Right ventricle myocardium superior (tissue), 1 donor: ENCODE data around the gene MED13. TPM values are rescaled to one million over a fixed set of nuclear protein-coding genes. Genes with fewer than 3 reads are reported as not detected.
"Not testable (repeated sequence)": the region's sequence is repeated elsewhere in the genome, so short reads cannot be mapped to it uniquely, and the experiment has no call there.

Source experiments
- ATAC-seq: fragments of 200-7000 bp; cut with Tn5 transposase; one replicate; pipeline ENCODE4 v1.9.1; 2020; ENCODE audit warnings: mild to moderate bottlenecking; ENCODE audit not compliant: poor library complexity
- DNase-seq: peaks from one replicate; pipeline ENCODE4 v3.0.0-alpha.2; 2020
- intact Hi-C: fragments of 100-400 bp; cut with DNase I; formaldehyde crosslinking; loops from one replicate; pipeline ENCODE4 v1.11.2; 2022
- total RNA-seq: library from RNA; stranded (reverse); fragmentation: NEBNext Ultra II Directional; extraction: Animal tissue kit (Norgen Biotek cat#: 25700); gene quantifications from one replicate; pipeline ENCODE4 v1.2.1, GENCODE V29; 2021
- donor health status: DM: no; HTN: yes; CAD: no; lungs with severe emphysema.

MED13 gene
- total RNA-seq, 1 donor from 2014 or later: 25.1 TPM

DNA sequence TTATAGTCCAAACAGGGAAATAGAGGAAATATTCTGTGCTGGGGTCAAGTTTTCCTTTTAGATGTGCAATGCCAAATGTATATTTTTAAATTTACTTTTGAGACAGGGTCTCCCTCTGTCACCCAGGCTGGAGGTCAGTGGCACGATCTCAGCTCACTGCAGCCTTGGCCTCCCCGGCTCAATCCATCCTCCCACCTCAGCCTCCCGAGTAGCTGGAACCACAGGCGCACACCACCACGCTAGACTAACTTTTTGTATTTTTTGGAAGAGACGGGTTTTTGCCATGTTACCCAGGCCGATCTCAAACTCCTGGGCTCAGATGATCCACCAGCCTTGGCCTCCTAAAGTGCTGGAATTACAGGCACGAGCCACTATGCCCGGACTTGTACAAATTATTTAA is 25.8 kb upstream of the MED13 start:
- ATAC-seq: no peak
- no peak for DNase-seq
- intact Hi-C loops: no loop called here

- DNase-seq (no peak), ATAC-seq (no peak)
- intact Hi-C loops: no loop called here
These were observed 25.1 kb upstream of the MED13 start for GRCh38 chr17:62090021-62090824.

DNA sequence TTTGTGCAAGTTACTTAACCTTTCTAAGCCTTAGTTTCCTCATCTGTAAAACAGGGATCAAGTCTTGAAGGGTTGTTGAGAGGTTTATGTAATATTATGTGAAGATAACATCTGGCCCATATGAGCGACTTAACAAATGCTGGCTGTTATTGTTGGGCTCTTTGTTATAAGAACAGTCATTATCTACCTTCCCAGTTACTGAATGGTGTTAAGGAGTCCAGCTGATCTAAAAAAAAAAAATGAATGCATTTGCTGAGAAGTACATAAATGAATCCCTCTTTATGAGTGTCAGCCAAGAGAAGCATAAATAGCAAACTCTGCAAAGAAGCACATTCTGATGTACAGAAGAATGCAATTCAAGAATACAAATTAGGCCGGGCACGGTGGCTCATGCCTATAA is 24.3 kb upstream of the MED13 start:
- intact Hi-C loops: no loop called here
- ATAC-seq: no peak
- no peak for DNase-seq

DNA sequence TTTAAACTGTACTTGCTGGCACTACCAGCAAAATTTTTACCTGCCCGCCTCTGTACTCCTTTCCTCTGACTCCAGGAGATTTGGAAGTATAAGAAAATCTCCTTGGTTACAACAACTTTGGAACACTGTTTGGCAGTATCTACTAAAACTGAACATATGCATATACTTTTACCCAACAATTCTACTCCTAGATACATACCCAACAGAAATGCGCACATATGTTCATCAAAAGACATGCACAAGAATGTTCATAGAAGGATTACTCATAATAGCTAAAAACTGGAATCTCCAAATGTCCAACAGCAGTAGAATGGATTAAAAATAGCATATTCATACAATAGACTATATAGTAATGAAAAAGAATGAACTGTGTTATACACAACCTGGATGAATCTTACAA is 21.7 kb upstream of the MED13 start:
- ATAC-seq (no peak), DNase-seq (no peak)
- intact Hi-C loops: no loop called here

DNA sequence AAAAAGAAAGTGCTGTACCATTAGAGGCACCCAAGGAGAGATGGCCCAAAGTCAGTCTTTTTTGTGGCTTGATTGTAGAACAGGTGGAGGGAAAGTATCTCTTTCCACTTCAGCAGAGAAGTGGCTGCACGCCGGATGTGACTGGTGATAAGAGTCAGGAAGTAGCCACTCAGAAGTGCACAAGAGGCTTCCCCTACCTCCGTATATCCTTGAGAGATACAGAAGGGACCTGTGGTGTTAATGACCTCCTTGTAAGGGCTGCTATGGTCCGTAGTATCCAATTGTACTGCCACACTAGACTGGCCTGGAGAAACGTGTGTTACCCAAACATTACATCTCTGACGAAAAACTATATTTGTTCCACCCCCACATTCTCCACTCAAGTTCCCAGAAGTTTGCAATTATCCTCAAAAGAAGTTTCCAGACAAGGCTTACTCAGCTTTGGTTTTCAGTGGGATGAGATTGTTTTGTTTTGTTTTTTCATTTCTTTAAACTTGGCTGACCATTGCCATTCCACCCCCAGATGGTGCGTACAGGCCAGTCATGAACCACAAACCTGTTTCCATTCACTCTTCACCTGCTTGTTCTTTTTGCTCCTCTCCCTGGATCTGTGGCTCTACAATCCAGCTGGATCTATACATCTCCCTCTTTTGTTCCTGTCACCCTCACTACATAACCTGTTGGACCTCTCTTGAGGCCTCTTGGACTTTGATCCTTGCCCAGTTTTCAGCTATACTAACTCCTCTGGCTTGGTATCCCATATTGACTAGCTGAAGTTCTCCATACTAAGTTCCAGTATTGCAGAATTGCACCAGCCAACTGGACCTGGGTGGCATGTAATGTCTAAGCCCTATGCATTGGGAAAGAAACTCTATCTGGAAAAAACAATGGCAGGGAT is 20.7 kb upstream of the MED13 start:
- no peak for ATAC-seq
- DNase-seq: no peak
- intact Hi-C loops: no loop called here

GRCh38 chr17:62084585-62084984 is 19.5 kb upstream of the MED13 start:
- ATAC-seq (no peak), DNase-seq (no peak)
- intact Hi-C loops: no loop called here

GRCh38 chr17:62083651-62084050 is 18.6 kb upstream of the MED13 start:
- DNase-seq (no peak), ATAC-seq (no peak)
- intact Hi-C loops: no loop called here

- intact Hi-C loops: no loop called here
These were observed 15.6 kb upstream of the MED13 start for GRCh38 chr17:62080647-62081046.

GRCh38 chr17:62078009-62078408 is 12.9 kb upstream of the MED13 start:
- intact Hi-C loops: no loop called here
- DNase-seq: no peak
- no peak for ATAC-seq

More at GRCh38 chr17:62080647-62081046, 15.6 kb upstream of the MED13 start:
- ATAC-seq (no peak), DNase-seq (no peak)

GRCh38 chr17:62076864-62077788 is 12.0 kb upstream of the MED13 start:
- ATAC-seq (no peak), DNase-seq (no peak)

DNA sequence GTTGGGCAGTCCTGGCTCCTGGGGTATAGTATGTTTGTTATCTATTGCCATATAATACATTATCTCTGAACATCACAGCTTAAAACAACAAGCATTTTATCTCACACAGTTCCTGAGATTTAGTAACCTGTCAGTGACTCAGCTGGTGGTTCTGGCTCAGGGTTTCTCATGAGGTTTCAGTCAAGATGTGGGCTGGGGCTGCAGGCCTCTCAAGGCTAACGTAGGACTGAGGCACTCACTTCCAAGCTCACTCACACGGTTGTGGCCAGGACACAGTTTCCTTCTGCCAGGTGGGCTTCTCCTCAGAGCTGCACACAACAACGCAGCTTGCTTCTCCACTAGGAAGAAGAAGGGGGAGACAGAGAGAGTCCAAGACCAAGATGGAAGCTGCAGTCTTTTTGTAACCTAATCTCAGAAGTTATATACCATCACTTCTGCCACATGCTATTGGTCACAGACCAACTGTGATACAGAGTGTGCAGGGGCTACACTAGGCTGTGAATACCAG is 10.3 kb upstream of the MED13 start:
- intact Hi-C loops: no loop called here
- ATAC-seq: no peak
- no peak for DNase-seq

More at GRCh38 chr17:62076864-62077788, 12.0 kb upstream of the MED13 start:
- intact Hi-C loops: no loop called here

- ATAC-seq (no peak), DNase-seq (no peak)
- intact Hi-C loops: no loop called here
These were observed 8.9 kb upstream of the MED13 start for GRCh38 chr17:62073993-62074392.

DNA sequence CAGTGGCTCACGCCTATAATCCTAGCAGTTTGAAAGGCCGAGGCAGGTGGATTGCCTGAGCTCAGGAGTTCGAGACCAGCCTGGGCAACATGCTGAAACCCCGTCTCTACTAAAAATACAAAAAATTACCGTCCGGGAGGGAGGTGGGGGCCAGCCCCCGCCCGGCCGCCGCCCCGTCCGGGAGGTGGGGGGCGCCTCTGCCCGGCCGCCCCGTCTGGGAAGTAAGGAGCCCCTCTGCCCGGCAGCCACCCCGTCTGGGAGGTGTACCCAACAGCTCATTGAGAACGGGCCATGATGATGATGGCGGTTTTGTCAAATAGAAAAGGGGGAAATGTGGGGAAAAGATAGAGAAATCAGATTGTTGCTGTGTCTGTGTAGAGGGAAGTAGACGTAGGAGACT is 7.8 kb upstream of the MED13 start:
- ATAC-seq, DNase-seq, intact Hi-C loops: not testable (repeated sequence)

GRCh38 chr17:62070900-62071299 is 5.8 kb upstream of the MED13 start:
- ATAC-seq (no peak), DNase-seq (no peak)
- intact Hi-C loops: no loop called here

DNA sequence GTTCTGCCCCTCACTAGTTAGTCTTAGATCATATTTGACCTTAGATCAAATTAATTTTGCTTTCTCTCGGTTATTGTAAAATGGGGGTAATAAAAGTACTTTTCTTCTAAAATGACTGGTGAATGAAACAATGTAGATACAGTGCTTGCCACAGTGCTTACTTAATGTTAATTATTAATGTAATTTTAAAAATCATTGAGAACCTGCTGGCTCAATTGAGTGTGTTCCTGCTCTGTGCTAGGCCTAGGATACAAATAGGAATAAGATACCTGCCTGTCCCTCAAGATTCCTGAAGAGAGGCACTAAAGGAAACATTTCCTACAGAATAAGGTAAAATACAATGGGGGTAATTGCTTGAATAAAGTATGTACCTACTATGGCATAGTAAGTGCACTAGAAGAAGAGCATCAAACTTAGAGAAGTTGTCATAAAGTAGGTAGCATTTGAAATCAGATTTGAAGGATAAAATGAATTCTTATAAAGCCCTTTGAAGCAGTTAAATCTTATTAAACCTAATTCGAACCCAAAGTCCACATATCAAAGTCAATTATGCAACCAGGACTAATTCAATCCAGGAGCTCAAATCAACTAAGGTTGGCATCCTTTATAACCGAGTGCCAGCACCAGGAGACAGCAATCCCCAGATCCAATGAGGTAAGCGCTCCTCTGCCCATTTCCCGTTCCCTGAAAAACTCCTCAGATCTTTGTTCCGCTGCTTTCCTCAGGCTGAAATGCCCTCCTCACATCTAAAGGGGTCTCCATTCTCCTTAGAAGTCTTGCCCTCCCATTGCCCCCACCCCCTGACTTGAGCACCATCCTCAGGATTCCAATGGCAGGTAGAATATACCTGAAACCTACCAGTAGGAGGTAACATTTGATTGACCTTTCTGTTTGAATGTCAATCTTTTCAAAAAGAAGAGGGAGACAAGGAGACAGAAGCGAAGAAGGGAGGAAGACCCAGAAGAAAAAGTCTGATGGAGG is 2.4 kb upstream of the MED13 start:
- no peak for ATAC-seq
- intact Hi-C loops: loop anchor here (5.0 to 10.0 kb wide), 2 partner anchors 140 to 653 kb away; partner anchors contain the start of gene INTS2
- DNase-seq: no peak

GRCh38 chr17:62065611-62066468 is 762 bp upstream of the MED13 start:
- DNase-seq (peak; percentile 99), ATAC-seq (peak; percentile 99)
- intact Hi-C loops: loop anchor here (5.0 to 10.0 kb wide), 2 partner anchors 139 to 651 kb away; partner anchors contain the start of gene INTS2
